RWPE2 (cell line): ENCODE measurements around the gene PTPRN2.

Source experiments
- ATAC-seq: fragments of 200-7000 bp; cut with Tn5 transposase; 3 replicates; pipeline ENCODE4 v1.9.1; 2021; ENCODE audit warnings: low read depth
- DNase-seq: peaks from one replicate; pipeline ENCODE4 v3.0.0-alpha.2; 2020; ENCODE audit warnings: low spot score
- H3K27ac ChIP-seq: fragments of 450-650 bp; 2 replicates; pipeline ENCODE4 v1.5.1; 2017; ENCODE audit warnings: mild to moderate bottlenecking; ENCODE audit not compliant: poor library complexity, severe bottlenecking
- H3K27me3 ChIP-seq: fragments of 250-450 bp; sonication (Bioruptor Pico); 2 replicates; pipeline ENCODE4 v1.5.1; 2021; ENCODE audit warnings: mild to moderate bottlenecking, moderate library complexity; ENCODE audit not compliant: insufficient read depth, poor library complexity, severe bottlenecking
- H3K36me3 ChIP-seq: fragments of 250-450 bp; sonication (Bioruptor Pico); 2 replicates; pipeline ENCODE4 v1.5.1; 2020; ENCODE audit warnings: low read depth, mild to moderate bottlenecking, moderate library complexity
- H3K4me1 ChIP-seq: fragments of 250-450 bp; sonication (Bioruptor Pico); 2 replicates; pipeline ENCODE4 v1.5.1; 2021; ENCODE audit warnings: mild to moderate bottlenecking, moderate library complexity; ENCODE audit not compliant: insufficient read depth, poor library complexity, severe bottlenecking
- H3K4me3 ChIP-seq: fragments of 250-450 bp; sonication (Bioruptor Pico); 2 replicates; pipeline ENCODE4 v1.5.1; 2021; ENCODE audit warnings: mild to moderate bottlenecking, moderate library complexity; ENCODE audit not compliant: severe bottlenecking
- H3K9me3 ChIP-seq: fragments of 250-450 bp; sonication (Bioruptor Pico); 2 replicates; pipeline ENCODE4 v1.5.1; 2021; ENCODE audit warnings: mild to moderate bottlenecking, moderate library complexity; ENCODE audit not compliant: severe bottlenecking
- CTCF ChIP-seq: fragments of 450-650 bp; IDR thresholded peaks from one replicate; pipeline ENCODE4 v1.5.1; 2017; ENCODE audit warnings: mild to moderate bottlenecking, moderate library complexity; ENCODE audit not compliant: poor library complexity, severe bottlenecking

The PTPRN2 gene

GRCh38 chr7:158076215-158076614, 511.4 kb downstream of the PTPRN2 start:
- Histone ChIP-seq H3K9me3 (peaks cover 3% of the 10 kb centered on the region), H3K4me1 (no peaks in the 10 kb centered on the region), H3K27ac (no peak overlapping the region), H3K27me3 (no peaks in the 10 kb centered on the region), H3K4me3 (no peak overlapping the region), H3K36me3 (no peaks in the 10 kb centered on the region)
- ATAC-seq = no peak
- DNase-seq = peak; percentile 61
- TF ChIP-seq CTCF = no peak

DNA sequence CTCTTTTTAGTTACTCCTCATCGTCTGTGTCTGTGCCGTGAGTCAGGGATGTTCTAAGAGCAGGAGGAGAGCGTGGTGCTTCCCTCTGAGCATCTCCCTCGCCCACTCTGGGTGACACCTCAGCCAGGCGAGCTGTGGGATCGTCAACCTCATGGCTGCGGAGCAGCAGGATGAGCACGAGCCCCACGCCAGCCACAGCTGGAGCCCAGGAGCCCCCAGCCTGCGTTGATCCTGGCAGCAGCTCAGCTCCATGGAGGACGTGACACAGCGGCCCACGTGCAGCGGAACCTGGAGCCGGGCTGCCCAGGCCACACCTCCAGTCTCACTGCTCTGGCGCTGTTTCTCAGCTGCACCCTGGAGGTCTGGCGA, 512.0 kb downstream of the PTPRN2 start:
- DNase-seq = peak; percentile 42
- H3K27ac ChIP-seq = no peak overlapping the region
- no peak for TF ChIP-seq CTCF
- no peaks in the 10 kb centered on the region for H3K4me1 ChIP-seq
- H3K9me3 ChIP-seq = peaks cover 3% of the 10 kb centered on the region
- no peaks in the 10 kb centered on the region for H3K27me3 ChIP-seq
- H3K36me3 ChIP-seq = no peaks in the 10 kb centered on the region
- no peak for ATAC-seq
- no peak overlapping the region for H3K4me3 ChIP-seq

DNA sequence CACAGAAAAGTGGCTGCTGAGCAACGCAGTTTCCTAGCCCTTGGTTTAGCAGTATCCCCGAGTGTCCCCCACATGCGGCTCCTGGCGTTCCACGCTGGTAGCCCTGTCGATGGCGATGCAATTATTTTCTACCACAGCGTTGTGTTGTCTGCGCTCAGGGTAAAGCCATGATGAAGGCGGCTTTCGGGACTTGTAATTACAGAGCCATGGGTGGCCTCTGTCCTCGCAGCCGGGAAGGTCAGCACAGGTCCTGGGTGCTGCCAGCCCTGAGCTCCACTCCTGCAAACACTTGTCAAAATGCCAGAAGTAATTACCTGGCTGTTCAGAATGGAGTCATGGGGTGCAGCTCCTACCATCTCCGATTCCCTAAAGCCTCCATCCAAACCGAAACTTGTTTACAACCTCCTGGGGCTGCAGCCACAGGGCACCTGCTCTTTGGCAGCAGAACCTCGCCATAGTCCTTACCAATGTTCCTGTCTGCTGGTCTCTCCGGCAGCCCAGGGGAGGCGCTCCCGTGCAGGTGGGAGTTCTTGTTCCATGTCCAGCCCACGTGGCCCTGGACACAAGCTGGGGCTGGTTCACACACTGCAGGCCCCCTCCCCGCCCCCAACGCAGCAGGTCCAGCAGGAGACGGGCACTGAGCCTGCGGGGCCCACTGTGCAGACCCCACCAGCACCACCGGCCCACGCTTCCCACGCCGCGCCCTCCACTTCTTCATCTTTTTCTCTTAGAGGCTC, 512.6 kb downstream of the PTPRN2 start:
- no peak overlapping the region for H3K4me3 ChIP-seq
- peak; percentile 38 for DNase-seq
- H3K9me3 ChIP-seq = peaks cover 3% of the 10 kb centered on the region
- no peak for TF ChIP-seq CTCF
- H3K4me1 ChIP-seq = no peaks in the 10 kb centered on the region
- no peaks in the 10 kb centered on the region for H3K36me3 ChIP-seq
- H3K27me3 ChIP-seq = no peaks in the 10 kb centered on the region
- no peak overlapping the region for H3K27ac ChIP-seq
- ATAC-seq = no peak

GRCh38 chr7:158073845-158074840, 513.5 kb downstream of the PTPRN2 start:
- H3K36me3 ChIP-seq = no peaks in the 10 kb centered on the region
- H3K27me3 ChIP-seq = no peaks in the 10 kb centered on the region
- no peak overlapping the region for H3K4me3 ChIP-seq
- DNase-seq = peak; percentile 51
- H3K9me3 ChIP-seq = peaks cover 6% of the 10 kb centered on the region
- TF ChIP-seq CTCF = no peak
- H3K4me1 ChIP-seq = no peaks in the 10 kb centered on the region
- no peak for ATAC-seq
- H3K27ac ChIP-seq = no peak overlapping the region
